SKM-1 (cell line): Measurements from ENCODE around the gene ARL14.

Experiments
- DNase-seq: peaks from one replicate; lab custom pipeline; 2025; ENCODE audit not compliant: unreplicated experiment; lab: John Stamatoyannopoulos, UW

The ARL14 gene

DNA sequence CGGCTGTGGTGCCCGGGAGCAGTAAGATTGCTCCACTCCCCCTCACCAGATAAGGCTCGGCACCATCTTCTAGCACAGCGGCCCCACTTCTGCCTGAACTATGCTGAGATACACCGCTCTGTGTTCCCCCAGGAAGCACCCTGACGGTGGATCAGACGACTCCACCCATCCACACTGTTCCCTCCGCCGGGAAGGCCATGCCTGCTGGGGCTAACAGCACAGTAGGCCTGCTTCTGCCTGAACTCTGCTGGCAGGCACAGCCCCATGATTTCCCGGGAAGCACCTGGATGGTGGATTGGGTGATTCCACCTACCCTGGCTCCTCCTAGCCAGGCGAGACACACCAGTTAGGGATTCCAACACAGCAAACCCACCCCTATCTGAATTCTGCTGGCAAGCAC lies 42.8 kb downstream of the ARL14 start:
- no peak for DNase-seq

DNA sequence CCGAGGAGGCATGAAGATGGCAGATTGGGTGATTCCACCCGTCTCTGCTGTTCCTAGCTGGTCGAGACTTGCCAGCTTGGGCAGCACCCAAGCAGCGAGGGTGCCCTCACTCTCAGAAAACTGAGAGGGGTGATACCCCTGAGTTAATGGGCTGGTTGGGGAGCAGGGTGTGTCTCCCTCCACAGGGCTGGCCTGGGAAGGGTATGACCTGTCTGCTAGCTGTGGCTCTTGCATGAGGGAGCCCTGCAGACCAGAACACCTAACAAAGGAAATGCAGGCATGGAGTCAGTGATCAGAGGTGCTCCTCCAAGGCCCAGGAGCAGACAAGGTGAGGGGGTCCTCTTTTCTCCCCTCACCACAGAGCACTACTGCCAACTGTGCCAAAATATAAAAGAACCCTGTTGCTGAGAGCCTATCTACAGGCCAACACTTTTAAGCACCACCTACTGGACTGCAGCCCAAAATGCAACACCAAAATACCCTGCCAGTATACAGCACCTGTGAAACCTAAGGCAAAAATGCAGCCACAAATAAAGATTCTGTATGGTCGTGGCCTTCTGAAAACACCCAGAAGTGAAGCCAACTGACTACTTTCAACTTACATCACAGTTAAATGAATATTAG lies 43.3 kb downstream of the ARL14 start:
- DNase-seq: no peak

DNA sequence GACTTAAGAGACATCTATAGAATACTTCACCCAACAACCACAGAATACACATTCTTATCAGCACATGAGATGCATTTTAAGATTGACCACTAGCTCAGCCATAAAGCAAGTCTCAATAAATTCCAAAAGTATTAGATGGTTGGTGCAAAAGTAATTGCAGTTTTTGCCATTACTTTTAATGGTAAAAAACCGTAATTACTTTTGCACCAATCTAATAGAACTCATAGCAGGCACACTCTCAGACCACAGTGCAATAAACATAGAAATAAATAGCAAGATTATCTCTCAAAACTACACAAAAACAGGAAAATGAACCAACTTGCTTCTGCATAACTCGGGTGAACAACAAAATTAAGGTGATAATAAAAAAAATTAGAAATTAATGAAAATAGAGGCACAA lies 45.4 kb downstream of the ARL14 start:
- no peak for DNase-seq

DNA sequence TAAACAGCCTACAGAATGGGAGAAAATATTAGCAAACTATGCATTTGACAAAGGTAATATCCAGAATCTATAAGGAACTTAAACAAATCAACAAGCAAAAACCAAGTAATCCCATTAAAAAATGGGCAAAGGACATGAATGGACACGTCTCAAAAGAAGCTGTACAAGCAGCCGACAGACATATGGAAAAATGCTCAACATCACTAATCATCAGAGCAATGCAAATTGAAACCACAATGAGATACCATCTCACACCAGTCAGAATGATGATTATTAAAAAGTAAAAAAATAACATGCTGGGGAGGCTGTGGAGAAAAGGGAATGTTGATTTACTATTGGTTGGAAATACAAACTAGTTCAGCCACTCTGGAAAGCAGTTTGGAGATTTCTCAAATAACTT lies 48.4 kb downstream of the ARL14 start:
- DNase-seq: no peak
